ENCODE measurements around the gene DENND6B.

The DENND6B gene

GRCh38 chr22:50305923-50306566, 20.8 kb downstream of the DENND6B start:
- DNase-seq = peak; percentile 89 to 90
- Histone ChIP-seq H3K4me1 (ENCODE audit: control insufficient read depth in 1 of 2, insufficient read depth in 2 of 2, low read length in 2 of 2) (peaks cover 36 to 39% of the 10 kb centered on the region in 2 experiments), H2AK5ac (ENCODE audit: low read length) (peak overlapping the region; percentile 83), H3K18ac (ENCODE audit: low read length) (peak overlapping the region; percentile 88), H3K4ac (ENCODE audit: low read depth, low read length) (peak overlapping the region; percentile 66), H3K27ac (ENCODE audit: low read depth, low read length) (peak overlapping the region; percentile 28), H3K4me2 (ENCODE audit: low read length) (peak overlapping the region; percentile 91), H3K36me3 (ENCODE audit: control insufficient read depth in 1 of 2, insufficient read depth in 2 of 2, low read length in 2 of 2) (peaks cover 2 to 6% of the 10 kb centered on the region in 2 experiments), H3K14ac (ENCODE audit: low read length) (peak overlapping the region; percentile 65), H4K8ac (ENCODE audit: low read depth, low read length) (peak overlapping the region; percentile 83), H3K9ac (ENCODE audit: low read length) (peak overlapping the region; percentile 10), H3K27me3 (ENCODE audit: insufficient read depth, low read length) (no peaks in the 10 kb centered on the region), H3K79me2 (ENCODE audit: control insufficient read depth, insufficient read depth, low read length, poor library complexity) (peaks cover 14% of the 10 kb centered on the region), H2BK5ac (ENCODE audit: low read depth, low read length, poor library complexity) (peak overlapping the region; percentile 3), H2BK12ac (ENCODE audit: low read length) (peak overlapping the region; percentile 71), H2AFZ (ENCODE audit: insufficient read depth, low read length, poor library complexity) (peak overlapping the region; percentile 56), H3K23ac (ENCODE audit: low read length) (no peak overlapping the region), H3K9me3 (ENCODE audit: insufficient read depth, low read depth, low read length) (no peaks in the 10 kb centered on the region), H4K12ac (ENCODE audit: low read depth, low read length) (no peak overlapping the region), H2BK120ac (ENCODE audit: insufficient read depth, low read length, poor library complexity) (peak overlapping the region; percentile 74), H4K91ac (ENCODE audit: low read depth, low read length) (peak overlapping the region; percentile 90), H3K79me1 (ENCODE audit: low read length) (peaks cover 32% of the 10 kb centered on the region), H3K4me3 (ENCODE audit: low read depth, low read length) (peak overlapping the region; percentile 91)
- WGBS (ENCODE audit: extremely low coverage, insufficient coverage, insufficient read length) = no CpG with 5 or more reads among the region's 21 CpGs

- peaks cover 6% of the 10 kb centered on the region in 2 experiments for H3K36me3 ChIP-seq (ENCODE audit: control insufficient read depth in 1 of 2, insufficient read depth in 2 of 2, low read length in 2 of 2)
- no peak overlapping the region for H4K12ac ChIP-seq (ENCODE audit: low read depth, low read length)
- peak overlapping the region; percentile 52 for H4K8ac ChIP-seq (ENCODE audit: low read depth, low read length)
- H2BK120ac ChIP-seq (ENCODE audit: insufficient read depth, low read length, poor library complexity) = no peak overlapping the region
- no CpG with 5 or more reads among the region's 14 CpGs for WGBS (ENCODE audit: extremely low coverage, insufficient coverage, insufficient read length)
- H3K4ac ChIP-seq (ENCODE audit: low read depth, low read length) = peak overlapping the region; percentile 66
- H2AK5ac ChIP-seq (ENCODE audit: low read length) = peak overlapping the region; percentile 26
- H3K79me2 ChIP-seq (ENCODE audit: control insufficient read depth, insufficient read depth, low read length, poor library complexity) = peaks cover 14% of the 10 kb centered on the region
- H3K18ac ChIP-seq (ENCODE audit: low read length) = peak overlapping the region; percentile 4
- H3K4me3 ChIP-seq (ENCODE audit: low read depth, low read length) = no peak overlapping the region
- H3K14ac ChIP-seq (ENCODE audit: low read length) = peak overlapping the region; percentile 65
- peaks cover 39 to 43% of the 10 kb centered on the region in 2 experiments for H3K4me1 ChIP-seq (ENCODE audit: control insufficient read depth in 1 of 2, insufficient read depth in 2 of 2, low read length in 2 of 2)
- H3K9ac ChIP-seq (ENCODE audit: low read length) = no peak overlapping the region
- H2BK12ac ChIP-seq (ENCODE audit: low read length) = peak overlapping the region; percentile 3
- H2BK5ac ChIP-seq (ENCODE audit: low read depth, low read length, poor library complexity) = peak overlapping the region; percentile 3
- no peaks in the 10 kb centered on the region for H3K9me3 ChIP-seq (ENCODE audit: insufficient read depth, low read depth, low read length)
- H3K79me1 ChIP-seq (ENCODE audit: low read length) = peaks cover 32% of the 10 kb centered on the region
- H2AFZ ChIP-seq (ENCODE audit: insufficient read depth, low read length, poor library complexity) = no peak overlapping the region
- H3K23ac ChIP-seq (ENCODE audit: low read length) = no peak overlapping the region
- H4K91ac ChIP-seq (ENCODE audit: low read depth, low read length) = peak overlapping the region; percentile 90
- no peaks in the 10 kb centered on the region for H3K27me3 ChIP-seq (ENCODE audit: insufficient read depth, low read length)
- no peak overlapping the region for H3K27ac ChIP-seq (ENCODE audit: low read depth, low read length)
- H3K4me2 ChIP-seq (ENCODE audit: low read length) = peak overlapping the region; percentile 91
- DNase-seq = no peak
Observed at GRCh38 chr22:50305393-50305922, 21.4 kb downstream of the DENND6B start.

- peak in 1 of 2 donors; percentile 44 for DNase-seq
- WGBS (ENCODE audit: extremely low coverage, insufficient coverage, insufficient read length) = no CpG with 5 or more reads among the region's 22 CpGs
- H2AK5ac ChIP-seq (ENCODE audit: low read length) = peak overlapping the region; percentile 28
- no peaks in the 10 kb centered on the region for H3K27me3 ChIP-seq (ENCODE audit: insufficient read depth, low read length)
- H3K14ac ChIP-seq (ENCODE audit: low read length) = peak overlapping the region; percentile 30
- no peak overlapping the region for H3K4me2 ChIP-seq (ENCODE audit: low read length)
- no peak overlapping the region for H3K27ac ChIP-seq (ENCODE audit: low read depth, low read length)
- no peak overlapping the region for H3K9ac ChIP-seq (ENCODE audit: low read length)
- H4K91ac ChIP-seq (ENCODE audit: low read depth, low read length) = peak overlapping the region; percentile 90
- H4K8ac ChIP-seq (ENCODE audit: low read depth, low read length) = peak overlapping the region; percentile 36
- H3K9me3 ChIP-seq (ENCODE audit: insufficient read depth, low read depth, low read length) = no peaks in the 10 kb centered on the region
- H3K4ac ChIP-seq (ENCODE audit: low read depth, low read length) = peak overlapping the region; percentile 28
- H3K79me1 ChIP-seq (ENCODE audit: low read length) = peaks cover 36% of the 10 kb centered on the region
- H2AFZ ChIP-seq (ENCODE audit: insufficient read depth, low read length, poor library complexity) = no peak overlapping the region
- no peak overlapping the region for H3K4me3 ChIP-seq (ENCODE audit: low read depth, low read length)
- peaks cover 16% of the 10 kb centered on the region for H3K79me2 ChIP-seq (ENCODE audit: control insufficient read depth, insufficient read depth, low read length, poor library complexity)
- peaks cover 6% of the 10 kb centered on the region in 2 experiments for H3K36me3 ChIP-seq (ENCODE audit: control insufficient read depth in 1 of 2, insufficient read depth in 2 of 2, low read length in 2 of 2)
- no peak overlapping the region for H2BK5ac ChIP-seq (ENCODE audit: low read depth, low read length, poor library complexity)
- peak overlapping the region; percentile 63 for H3K18ac ChIP-seq (ENCODE audit: low read length)
- H3K23ac ChIP-seq (ENCODE audit: low read length) = no peak overlapping the region
- H2BK120ac ChIP-seq (ENCODE audit: insufficient read depth, low read length, poor library complexity) = no peak overlapping the region
- peaks cover 45 to 49% of the 10 kb centered on the region in 2 experiments for H3K4me1 ChIP-seq (ENCODE audit: control insufficient read depth in 1 of 2, insufficient read depth in 2 of 2, low read length in 2 of 2)
- peak overlapping the region; percentile 46 for H4K12ac ChIP-seq (ENCODE audit: low read depth, low read length)
- peak overlapping the region; percentile 59 for H2BK12ac ChIP-seq (ENCODE audit: low read length)
Observed at GRCh38 chr22:50304528-50305392, 22.1 kb downstream of the DENND6B start.

DNA sequence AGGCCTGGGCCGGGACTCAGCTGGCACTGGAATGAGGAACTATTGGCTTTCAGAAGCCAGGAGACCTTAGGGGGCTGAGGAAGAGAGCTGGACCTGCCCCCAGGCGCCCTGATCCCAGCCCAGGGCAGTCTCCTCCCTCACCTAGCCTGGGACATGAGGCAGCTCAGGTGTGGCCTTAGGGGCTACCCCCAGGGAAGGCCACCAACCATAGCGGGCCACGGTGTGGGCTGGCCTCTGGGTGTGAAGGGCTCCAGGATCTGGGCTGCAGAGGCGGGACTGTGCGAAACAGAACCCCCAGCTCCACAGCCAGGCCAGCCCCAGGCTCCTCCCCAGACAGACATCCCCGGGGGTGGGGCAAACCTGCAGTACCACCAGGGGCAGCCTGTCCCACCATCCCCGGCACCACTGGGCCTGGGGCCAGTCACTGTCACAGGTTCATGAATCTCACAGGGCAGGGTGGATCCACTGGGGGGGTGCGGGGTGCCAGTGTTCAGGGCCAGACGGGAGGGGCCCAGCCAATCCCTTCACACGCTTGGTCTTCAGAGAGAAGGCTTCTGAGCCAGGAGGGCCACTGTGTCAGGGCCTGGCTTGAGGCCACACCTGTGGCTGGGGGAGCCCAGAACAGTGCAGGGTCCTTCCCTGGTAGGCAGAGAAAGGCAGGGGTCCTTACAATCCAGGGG, 22.8 kb downstream of the DENND6B start:
- H3K9me3 ChIP-seq (ENCODE audit: insufficient read depth, low read depth, low read length) = no peaks in the 10 kb centered on the region
- H2BK5ac ChIP-seq (ENCODE audit: low read depth, low read length, poor library complexity) = no peak overlapping the region
- H3K9ac ChIP-seq (ENCODE audit: low read length) = no peak overlapping the region
- peak overlapping the region; percentile 23 for H3K4me2 ChIP-seq (ENCODE audit: low read length)
- H3K4ac ChIP-seq (ENCODE audit: low read depth, low read length) = no peak overlapping the region
- no peak overlapping the region for H3K4me3 ChIP-seq (ENCODE audit: low read depth, low read length)
- peak overlapping the region; percentile 22 for H4K91ac ChIP-seq (ENCODE audit: low read depth, low read length)
- H3K36me3 ChIP-seq (ENCODE audit: control insufficient read depth in 1 of 2, insufficient read depth in 2 of 2, low read length in 2 of 2) = peaks cover 6% of the 10 kb centered on the region in 2 experiments
- H3K79me2 ChIP-seq (ENCODE audit: control insufficient read depth, insufficient read depth, low read length, poor library complexity) = peaks cover 19% of the 10 kb centered on the region
- no CpG with 5 or more reads among the region's 11 CpGs for WGBS (ENCODE audit: extremely low coverage, insufficient coverage, insufficient read length)
- peaks cover 49 to 52% of the 10 kb centered on the region in 2 experiments for H3K4me1 ChIP-seq (ENCODE audit: control insufficient read depth in 1 of 2, insufficient read depth in 2 of 2, low read length in 2 of 2)
- peak overlapping the region; percentile 7 for H3K27ac ChIP-seq (ENCODE audit: low read depth, low read length)
- H3K23ac ChIP-seq (ENCODE audit: low read length) = no peak overlapping the region
- H4K8ac ChIP-seq (ENCODE audit: low read depth, low read length) = peak overlapping the region; percentile 36
- no peaks in the 10 kb centered on the region for H3K27me3 ChIP-seq (ENCODE audit: insufficient read depth, low read length)
- DNase-seq = peak; percentile 99
- peak overlapping the region; percentile 46 for H4K12ac ChIP-seq (ENCODE audit: low read depth, low read length)
- peak overlapping the region; percentile 28 for H2AK5ac ChIP-seq (ENCODE audit: low read length)
- peak overlapping the region; percentile 56 for H3K18ac ChIP-seq (ENCODE audit: low read length)
- peak overlapping the region; percentile 30 for H3K14ac ChIP-seq (ENCODE audit: low read length)
- peak overlapping the region; percentile 59 for H2BK12ac ChIP-seq (ENCODE audit: low read length)
- no peak overlapping the region for H2BK120ac ChIP-seq (ENCODE audit: insufficient read depth, low read length, poor library complexity)
- H3K79me1 ChIP-seq (ENCODE audit: low read length) = peaks cover 38% of the 10 kb centered on the region
- no peak overlapping the region for H2AFZ ChIP-seq (ENCODE audit: insufficient read depth, low read length, poor library complexity)

Measured in trophoblast cell (in vitro differentiated cells and primary cell).